HG03045 (cell line): Measurements from ENCODE around the gene SCIN.

Experiments
- ATAC-seq: cut with Tn5 transposase; IDR thresholded peaks from one replicate; pipeline ENCODE4 v1.9.1; 2021; ENCODE audit warnings: mild to moderate bottlenecking, moderate library complexity; ENCODE audit not compliant: unreplicated experiment

The SCIN gene

GRCh38 chr7:12609561-12609960 lies 39.0 kb downstream of the SCIN start:
- no peak for ATAC-seq

- no peak for ATAC-seq
Measured at GRCh38 chr7:12610899-12611298, 40.4 kb downstream of the SCIN start.

- ATAC-seq = no peak
Measured at GRCh38 chr7:12612622-12613021, 42.1 kb downstream of the SCIN start.

- no peak for ATAC-seq
Measured at GRCh38 chr7:12619461-12620069, 49.0 kb downstream of the SCIN start.

- ATAC-seq = no peak
Measured at GRCh38 chr7:12620371-12620770, 49.9 kb downstream of the SCIN start.

- no peak for ATAC-seq
Measured at GRCh38 chr7:12623223-12623622, 52.7 kb downstream of the SCIN start.

GRCh38 chr7:12623885-12624498 lies 53.5 kb downstream of the SCIN start:
- no peak for ATAC-seq

GRCh38 chr7:12625836-12626235 lies 55.3 kb downstream of the SCIN start:
- no peak for ATAC-seq

- no peak for ATAC-seq
Measured at GRCh38 chr7:12629816-12630512, 59.4 kb downstream of the SCIN start.

- no peak for ATAC-seq
Measured at GRCh38 chr7:12630513-12630819, 59.9 kb downstream of the SCIN start.

- no peak for ATAC-seq
Measured at GRCh38 chr7:12633582-12633981, 63.1 kb downstream of the SCIN start.

GRCh38 chr7:12635830-12636229 lies 65.3 kb downstream of the SCIN start:
- peak; percentile 76 for ATAC-seq

GRCh38 chr7:12637328-12637727 lies 66.8 kb downstream of the SCIN start:
- no peak for ATAC-seq

- ATAC-seq = peak; percentile 51
Measured at GRCh38 chr7:12637819-12638592, 67.5 kb downstream of the SCIN start.

- no peak for ATAC-seq
Measured at GRCh38 chr7:12638851-12639456, 68.4 kb downstream of the SCIN start.

- ATAC-seq = no peak
Measured at GRCh38 chr7:12640299-12641096, 70.0 kb downstream of the SCIN start.

GRCh38 chr7:12641196-12641595 lies 70.7 kb downstream of the SCIN start:
- ATAC-seq = no peak

GRCh38 chr7:12642508-12642907 lies 72.0 kb downstream of the SCIN start:
- ATAC-seq = no peak

- ATAC-seq = no peak
Measured at GRCh38 chr7:12643001-12643643, 72.6 kb downstream of the SCIN start.

GRCh38 chr7:12643644-12644043 lies 73.1 kb downstream of the SCIN start:
- no peak for ATAC-seq
